Mucosa of descending colon (tissue), 3 donors: ENCODE data around the gene PMS1. TPM values are rescaled to one million over a fixed set of nuclear protein-coding genes. Genes with fewer than 3 reads are reported as not detected.

Experiments
- ATAC-seq: fragments of 200-7000 bp; cut with Tn5 transposase; one replicate; pipeline ENCODE4 v1.9.1; 2020; ENCODE audit warnings: mild to moderate bottlenecking, moderate library complexity
- DNase-seq, 3 donors: peaks; one replicate each; pipeline ENCODE4 v3.0.0-alpha.2; 2020
- H3K36me3 ChIP-seq: fragments of 200-600 bp; one replicate; pipeline ENCODE4 v1.8.0; 2021; ENCODE audit warnings: low read depth, mild to moderate bottlenecking
- H3K4me1 ChIP-seq: fragments of 200-600 bp; one replicate; pipeline ENCODE4 v1.8.0; 2021; ENCODE audit warnings: low read depth, mild to moderate bottlenecking
- H3K4me3 ChIP-seq: fragments of 200-600 bp; one replicate; pipeline ENCODE4 v1.8.0; 2021; ENCODE audit warnings: mild to moderate bottlenecking
- H3K9me3 ChIP-seq: fragments of 200-600 bp; one replicate; pipeline ENCODE4 v1.8.0; 2021; ENCODE audit warnings: mild to moderate bottlenecking
- intact Hi-C, 2 donors: fragments of 100-400 bp; cut with DNase I in 1 of 2; cut with micrococcal nuclease in 1 of 2; formaldehyde crosslinking; loops; one replicate each; pipeline versions ENCODE4 v1.11.0 to v1.11.1; 2022; cut with DNase I, micrococcal nuclease
- total RNA-seq, 3 donors: library from RNA; stranded (reverse); fragmentation: NEBNext Ultra II Directional in 2 of 3; extraction: Animal tissue kit (Norgen Biotek cat#: 25700) in 2 of 3; gene quantifications; one replicate each; pipeline versions ENCODE4 v1.2.1 to v1.2.4, GENCODE V29; 2021 to 2023
- TF ChIP-seq, protein P1 (sequence below): fragments of 200-600 bp; IDR thresholded peaks from one replicate; pipeline ENCODE4 v1.8.0; 2022; ENCODE audit warnings: antibody characterized with exemption, mild to moderate bottlenecking
- donor health status: DM: no; HTN: no; CAD: no; lungs with moderate emphysema.
- donor health status: DM: no; HTN: no; CAD: no.
- donor health status: DM: no; HTN: yes; CAD: no.

PMS1 gene
- total RNA-seq, 3 donors from 2014 or later, result 13.5 to 30.3 (median 17.2) TPM

DNA sequence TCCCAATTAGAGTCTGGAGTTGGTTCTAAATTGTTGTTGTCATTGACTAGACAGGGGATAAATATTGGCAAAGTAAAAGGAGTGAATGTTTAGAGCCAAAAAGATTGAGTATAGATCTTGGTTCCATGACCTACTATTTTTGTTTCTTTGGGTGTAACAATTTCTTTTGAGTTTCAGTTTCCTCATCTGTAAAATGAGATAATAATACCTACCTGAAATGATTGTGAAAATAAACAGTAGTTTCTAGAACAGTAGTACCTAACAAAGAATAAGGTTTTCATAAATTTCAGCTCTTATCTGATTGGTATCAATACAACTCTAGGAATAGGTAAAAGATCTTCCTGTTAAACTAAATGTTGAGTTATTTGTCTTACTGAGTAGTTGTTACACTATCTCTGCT, 56.8 kb downstream of the PMS1 start:
- no peaks in the 10 kb centered on the region for H3K36me3 ChIP-seq
- ATAC-seq (no peak), DNase-seq (no peak)
- no peaks in the 10 kb centered on the region for H3K4me1 ChIP-seq
- no peaks in the 10 kb centered on the region for H3K9me3 ChIP-seq
- no peak overlapping the region for H3K4me3 ChIP-seq
- TF ChIP-seq, protein P1, sequence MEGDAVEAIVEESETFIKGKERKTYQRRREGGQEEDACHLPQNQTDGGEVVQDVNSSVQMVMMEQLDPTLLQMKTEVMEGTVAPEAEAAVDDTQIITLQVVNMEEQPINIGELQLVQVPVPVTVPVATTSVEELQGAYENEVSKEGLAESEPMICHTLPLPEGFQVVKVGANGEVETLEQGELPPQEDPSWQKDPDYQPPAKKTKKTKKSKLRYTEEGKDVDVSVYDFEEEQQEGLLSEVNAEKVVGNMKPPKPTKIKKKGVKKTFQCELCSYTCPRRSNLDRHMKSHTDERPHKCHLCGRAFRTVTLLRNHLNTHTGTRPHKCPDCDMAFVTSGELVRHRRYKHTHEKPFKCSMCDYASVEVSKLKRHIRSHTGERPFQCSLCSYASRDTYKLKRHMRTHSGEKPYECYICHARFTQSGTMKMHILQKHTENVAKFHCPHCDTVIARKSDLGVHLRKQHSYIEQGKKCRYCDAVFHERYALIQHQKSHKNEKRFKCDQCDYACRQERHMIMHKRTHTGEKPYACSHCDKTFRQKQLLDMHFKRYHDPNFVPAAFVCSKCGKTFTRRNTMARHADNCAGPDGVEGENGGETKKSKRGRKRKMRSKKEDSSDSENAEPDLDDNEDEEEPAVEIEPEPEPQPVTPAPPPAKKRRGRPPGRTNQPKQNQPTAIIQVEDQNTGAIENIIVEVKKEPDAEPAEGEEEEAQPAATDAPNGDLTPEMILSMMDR, result no peak
- intact Hi-C loops, result no loop called here

DNA sequence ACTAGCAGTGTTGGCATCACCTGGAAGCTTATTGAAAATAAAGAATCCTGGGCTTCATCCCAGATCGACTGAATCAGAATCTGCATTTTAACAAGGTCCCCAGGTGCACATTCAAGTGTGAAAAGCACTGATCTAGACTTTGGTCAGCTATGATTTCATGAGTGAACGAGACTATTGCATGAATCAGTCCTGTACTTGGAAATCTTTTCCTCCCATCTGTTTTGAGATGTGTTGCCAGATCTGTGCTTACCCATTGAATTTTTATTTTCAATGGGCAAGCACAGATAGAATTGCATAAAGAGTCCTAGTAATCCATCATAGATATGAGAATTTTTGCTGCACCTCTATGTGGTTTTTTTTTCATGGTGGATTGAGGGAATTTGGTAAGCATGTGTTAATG, 64.0 kb downstream of the PMS1 start:
- Histone ChIP-seq H3K9me3 (no peaks in the 10 kb centered on the region), H3K36me3 (no peaks in the 10 kb centered on the region), H3K4me1 (no peaks in the 10 kb centered on the region), H3K4me3 (no peak overlapping the region)
- no peak for DNase-seq
- ATAC-seq, result no peak
- intact Hi-C loops, result no loop called here
- TF ChIP-seq, protein P1, result no peak

DNA sequence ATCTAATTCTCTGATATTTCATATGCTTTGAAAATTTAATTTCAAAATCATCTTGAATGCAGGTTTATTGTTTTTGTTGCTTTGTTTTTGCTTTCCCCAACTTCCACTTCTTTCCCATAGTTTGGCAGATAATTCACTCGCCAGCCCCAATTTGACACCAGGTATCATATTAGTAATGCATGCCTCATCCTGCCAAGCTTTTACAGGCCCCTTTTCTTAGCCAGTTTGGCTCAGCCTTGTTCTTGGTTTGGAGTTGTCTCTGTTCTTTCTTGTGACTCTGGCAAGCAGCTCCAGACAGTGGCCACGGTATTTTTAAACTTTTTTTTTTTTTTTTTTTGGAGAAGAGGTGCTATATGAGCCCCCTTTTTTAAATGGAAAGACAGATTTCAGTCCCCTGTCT, 65.3 kb downstream of the PMS1 start:
- Histone ChIP-seq H3K36me3 (no peaks in the 10 kb centered on the region), H3K4me1 (no peaks in the 10 kb centered on the region), H3K4me3 (no peak overlapping the region), H3K9me3 (no peaks in the 10 kb centered on the region)
- DNase-seq (no peak), ATAC-seq (no peak)
- TF ChIP-seq, protein P1, result no peak
- intact Hi-C loops, result no loop called here

DNA sequence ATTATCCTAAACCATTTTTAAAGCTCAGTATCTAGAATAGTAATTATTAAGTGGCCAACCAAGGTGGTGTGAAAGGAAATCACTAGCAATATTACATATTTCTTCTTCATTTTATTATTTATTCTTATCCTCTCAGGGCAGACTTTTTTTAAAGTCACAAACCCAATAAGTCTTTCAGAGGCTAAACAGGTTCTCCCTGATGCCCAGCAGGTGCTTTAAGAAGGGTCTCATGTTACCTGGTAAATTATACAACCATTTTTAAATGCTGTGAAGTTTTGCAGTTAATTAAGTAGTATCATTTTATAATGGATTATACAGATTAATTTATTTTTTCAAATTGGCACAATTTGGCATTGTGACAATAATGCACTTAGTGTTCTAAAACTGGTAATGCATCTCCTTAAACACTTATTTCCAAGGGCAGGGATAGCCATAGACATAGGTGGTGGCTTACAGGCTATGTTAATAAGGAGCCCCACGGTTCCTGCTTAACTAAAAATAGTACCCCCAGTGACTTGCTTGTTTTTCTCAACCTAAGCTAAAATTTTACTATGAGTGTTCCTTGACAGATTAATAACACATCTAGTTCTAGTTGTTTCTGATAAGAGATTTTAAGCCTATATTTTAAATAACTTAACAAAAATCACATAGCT, 67.0 kb downstream of the PMS1 start:
- ATAC-seq, result no peak
- H3K4me1 ChIP-seq, result no peaks in the 10 kb centered on the region
- TF ChIP-seq, protein P1, result no peak
- intact Hi-C loops, result no loop called here
- no peaks in the 10 kb centered on the region for H3K36me3 ChIP-seq
- no peak for DNase-seq
- H3K9me3 ChIP-seq, result no peaks in the 10 kb centered on the region
- H3K4me3 ChIP-seq, result no peak overlapping the region

DNA sequence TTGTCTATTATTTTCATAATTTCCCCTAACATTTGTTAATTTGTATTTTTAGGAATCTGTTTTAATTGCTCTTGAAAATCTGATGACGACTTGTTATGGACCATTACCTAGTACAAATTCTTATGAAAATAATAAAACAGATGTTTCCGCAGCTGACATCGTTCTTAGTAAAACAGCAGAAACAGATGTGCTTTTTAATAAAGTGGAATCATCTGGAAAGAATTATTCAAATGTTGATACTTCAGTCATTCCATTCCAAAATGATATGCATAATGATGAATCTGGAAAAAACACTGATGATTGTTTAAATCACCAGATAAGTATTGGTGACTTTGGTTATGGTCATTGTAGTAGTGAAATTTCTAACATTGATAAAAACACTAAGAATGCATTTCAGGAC, 69.9 kb downstream of the PMS1 start:
- intact Hi-C loops, result no loop called here
- no peak for ATAC-seq
- DNase-seq, result no peak
- Histone ChIP-seq H3K4me1 (no peaks in the 10 kb centered on the region), H3K36me3 (no peaks in the 10 kb centered on the region), H3K4me3 (no peak overlapping the region), H3K9me3 (no peaks in the 10 kb centered on the region)
- TF ChIP-seq, protein P1, result no peak

DNA sequence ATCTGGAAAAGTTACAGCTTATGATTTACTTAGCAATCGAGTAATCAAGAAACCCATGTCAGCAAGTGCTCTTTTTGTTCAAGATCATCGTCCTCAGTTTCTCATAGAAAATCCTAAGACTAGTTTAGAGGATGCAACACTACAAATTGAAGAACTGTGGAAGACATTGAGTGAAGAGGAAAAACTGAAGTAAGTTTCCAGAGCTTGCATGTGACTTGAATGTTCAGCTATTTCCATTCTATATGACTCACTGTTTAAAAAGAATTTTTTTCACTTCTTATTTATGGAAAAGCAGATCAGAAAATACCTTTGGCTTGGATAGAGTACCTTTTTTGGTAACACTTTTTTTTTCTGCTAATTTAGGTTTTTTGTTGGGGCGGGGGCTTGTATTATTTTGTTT, 70.7 kb downstream of the PMS1 start:
- no peak for ATAC-seq
- no peaks in the 10 kb centered on the region for H3K9me3 ChIP-seq
- no peak for DNase-seq
- intact Hi-C loops, result no loop called here
- TF ChIP-seq, protein P1, result no peak
- H3K36me3 ChIP-seq, result no peaks in the 10 kb centered on the region
- H3K4me3 ChIP-seq, result no peak overlapping the region
- no peaks in the 10 kb centered on the region for H3K4me1 ChIP-seq
